H1 (cell line): ENCODE data around the gene KCP. TPM values are rescaled to one million over a fixed set of nuclear protein-coding genes. Genes with fewer than 3 reads are reported as not detected.
A peak's percentile ranks its signal among the peaks of the same experiment; 100 is the strongest.

ENCODE experiments used
- CTCF ChIA-PET: fragments of 300-600 bp; sonication (Branson Sonifier 250); formaldehyde crosslinking; loops from one replicate; lab custom pipeline; 2021; ENCODE audit not compliant: partially characterized antibody; lab: Charles Lee
- POLR2A ChIA-PET: fragments of 300-600 bp; sonication (Branson Sonifier 250); formaldehyde crosslinking; loops from one replicate; lab custom pipeline; 2021; ENCODE audit warnings: inconsistent platforms; ENCODE audit not compliant: partially characterized antibody; lab: Charles Lee
- DNase-seq, 2 experiments: peaks; one replicate each; pipeline versions ENCODE4 v3.0.0 to v3.0.0-alpha.2; 2010 to 2022; ENCODE audit warnings: low spot score in 2 of 2, low read depth in 1 of 2, mixed read lengths in 1 of 2
- FAIRE-seq: peaks from 2 replicates; lab custom pipeline; 2011; peaks lifted over from hg19 to GRCh38; lab: Jason Lieb, UNC
- H2AFZ ChIP-seq: 2 replicates; pipeline ENCODE4 v1.8.1; 2012; ENCODE audit warnings: low read length, inconsistent platforms
- H2AK5ac ChIP-seq: 2 replicates; pipeline ENCODE4 v1.6.1; 2013; ENCODE audit warnings: low read depth, low read length
- H2BK120ac ChIP-seq: replicated peaks from 2 replicates; pipeline ENCODE3; 2013; ENCODE audit warnings: low read depth, low read length, inconsistent platforms
- H2BK12ac ChIP-seq: 2 replicates; pipeline ENCODE4 v1.6.1; 2013; ENCODE audit warnings: low read depth, low read length
- H2BK15ac ChIP-seq: 2 replicates; pipeline ENCODE4 v1.6.1; 2013; ENCODE audit warnings: low read length
- H2BK20ac ChIP-seq: 2 replicates; pipeline ENCODE4 v1.6.1; 2013; ENCODE audit warnings: low read length
- H2BK5ac ChIP-seq: 2 replicates; pipeline ENCODE4 v1.6.1; 2013; ENCODE audit warnings: low read depth, low read length
- H3K14ac ChIP-seq: 2 replicates; pipeline ENCODE4 v1.6.1; 2013; ENCODE audit warnings: inconsistent platforms; ENCODE audit not compliant: insufficient read length
- H3K18ac ChIP-seq: 2 replicates; pipeline ENCODE4 v1.6.1; 2013; ENCODE audit warnings: low read length; ENCODE audit errors: extremely low read depth
- H3K23ac ChIP-seq: 2 replicates; pipeline ENCODE4 v1.6.1; 2013; ENCODE audit warnings: inconsistent platforms; ENCODE audit not compliant: insufficient read length
- H3K23me2 ChIP-seq: 2 replicates; pipeline ENCODE4 v1.6.1; 2013; ENCODE audit warnings: low read depth, low read length
- H3K27ac ChIP-seq: 2 replicates; pipeline ENCODE4 v1.6.1; 2011; ENCODE audit warnings: low read depth, low read length, inconsistent platforms
- H3K27me3 ChIP-seq, 4 experiments: replicated peaks in 1 of 4; 1 replicate in 1 of 4; 2 replicates in 3 of 4; pipeline versions ENCODE4 v1.6.1 to v1.8.1; 2011 to 2013; ENCODE audit warnings: low read length in 3 of 4, mild to moderate bottlenecking in 3 of 4, inconsistent platforms in 2 of 4, mixed read lengths in 2 of 4, moderate library complexity in 1 of 4; ENCODE audit not compliant: control insufficient read depth in 3 of 4, insufficient read depth in 3 of 4; ENCODE audit errors: extremely low read depth in 1 of 4
- H3K36me3 ChIP-seq, 4 experiments: 2 replicates each; pipeline versions ENCODE4 v1.6.1 to v1.8.1; 2011 to 2013; ENCODE audit warnings: mild to moderate bottlenecking in 4 of 4, low read length in 3 of 4, moderate library complexity in 2 of 4, control low read depth in 1 of 4, inconsistent platforms in 1 of 4; ENCODE audit not compliant: insufficient read depth in 4 of 4, control insufficient read depth in 2 of 4
- H3K4ac ChIP-seq: replicated peaks from 2 replicates; pipeline ENCODE3; 2013; ENCODE audit warnings: low read length, low read depth, mixed read lengths, inconsistent platforms; ENCODE audit not compliant: insufficient read length
- H3K4me1 ChIP-seq, 4 experiments: replicated peaks in 1 of 4; 1 replicate in 1 of 4; 2 replicates in 3 of 4; pipeline versions ENCODE4 v1.6.1 to v1.8.1; 2011 to 2013; ENCODE audit warnings: low read length in 3 of 4, inconsistent platforms in 2 of 4, mixed read lengths in 1 of 4; ENCODE audit not compliant: insufficient read depth in 4 of 4, control insufficient read depth in 3 of 4
- H3K4me2 ChIP-seq, 2 experiments: 2 replicates each; pipeline versions ENCODE4 v1.6.1 to v1.8.1; 2011 to 2013; ENCODE audit warnings: low read depth in 2 of 2, low read length in 2 of 2, control low read depth in 1 of 2, inconsistent platforms in 1 of 2, mild to moderate bottlenecking in 1 of 2; ENCODE audit not compliant: insufficient read depth in 1 of 2
- H3K4me3 ChIP-seq, 4 experiments: fragments of 200-600, 300-600 bp in 1 of 4; sonication (generic), shearing (Covaris generic), sonication (Bioruptor Twin) in 1 of 4; 2 replicates each; pipeline versions ENCODE4 v1.5.1 to v1.8.1; 2011 to 2016; ENCODE audit warnings: low read length in 4 of 4, low read depth in 3 of 4, control low read depth in 2 of 4, inconsistent platforms in 2 of 4, mild to moderate bottlenecking in 2 of 4, mixed read lengths in 1 of 4, moderate library complexity in 1 of 4; ENCODE audit not compliant: insufficient read depth in 2 of 4; ENCODE audit errors: extremely low read depth in 1 of 4
- H3K56ac ChIP-seq: replicated peaks from 2 replicates; pipeline ENCODE3; 2013; ENCODE audit warnings: low read depth, mild to moderate bottlenecking, mixed read lengths, low read length, inconsistent platforms; ENCODE audit not compliant: insufficient read length
- H3K79me1 ChIP-seq: 2 replicates; pipeline ENCODE4 v1.6.1; 2013; ENCODE audit warnings: low read depth, low read length, control low read depth
- H3K79me2 ChIP-seq, 2 experiments: 2 replicates each; pipeline versions ENCODE4 v1.6.1 to v1.8.1; 2012 to 2013; ENCODE audit warnings: low read length in 2 of 2, mild to moderate bottlenecking in 2 of 2, inconsistent platforms in 1 of 2; ENCODE audit not compliant: insufficient read depth in 2 of 2, control insufficient read depth in 1 of 2
- H3K9ac ChIP-seq, 4 experiments: replicated peaks in 1 of 4; 1 replicate in 1 of 4; 2 replicates in 3 of 4; pipeline versions ENCODE4 v1.6.1 to v1.8.1; 2011 to 2013; ENCODE audit warnings: low read depth in 3 of 4, low read length in 3 of 4, control low read depth in 2 of 4, mild to moderate bottlenecking in 2 of 4, moderate library complexity in 2 of 4, inconsistent platforms in 1 of 4; ENCODE audit errors: extremely low read depth in 1 of 4
- H3K9me3 ChIP-seq, 2 experiments: 2 replicates each; pipeline versions ENCODE4 v1.6.1 to v1.8.1; 2012 to 2013; ENCODE audit warnings: mild to moderate bottlenecking in 2 of 2, moderate library complexity in 2 of 2, control low read depth in 1 of 2, inconsistent platforms in 1 of 2, low read depth in 1 of 2, low read length in 1 of 2, mixed read lengths in 1 of 2; ENCODE audit not compliant: insufficient read depth in 2 of 2
- H4K20me1 ChIP-seq, 2 experiments: replicated peaks in 1 of 2; 2 replicates each; pipeline versions ENCODE3 to v1.8.1; 2011 to 2013; ENCODE audit warnings: inconsistent platforms in 2 of 2, low read length in 2 of 2, mild to moderate bottlenecking in 1 of 2; ENCODE audit not compliant: insufficient read depth in 2 of 2, control insufficient read depth in 1 of 2
- H4K5ac ChIP-seq: 2 replicates; pipeline ENCODE4 v1.6.1; 2013; ENCODE audit warnings: low read length, low read depth, mixed read lengths, inconsistent platforms; ENCODE audit not compliant: insufficient read length
- H4K8ac ChIP-seq: 2 replicates; pipeline ENCODE4 v1.8.0; 2013; ENCODE audit warnings: mild to moderate bottlenecking, moderate library complexity, low read length, inconsistent platforms; ENCODE audit not compliant: insufficient read depth; ENCODE audit errors: extremely low read depth
- H4K91ac ChIP-seq: replicated peaks from 2 replicates; pipeline ENCODE3; 2013; ENCODE audit warnings: low read length, mixed read lengths, inconsistent platforms; ENCODE audit not compliant: insufficient read length
- BRCA1 ChIP-seq: IDR thresholded peaks from 2 replicates; pipeline ENCODE4 v1.6.1; 2012; ENCODE audit warnings: low read depth, low read length, improper control_type of control experiment
- CBX5 ChIP-seq: fragments of 300-800, 300-1000 bp; sonication (generic); IDR thresholded peaks from 2 replicates; pipeline ENCODE4 v1.7.1; 2016; ENCODE audit warnings: antibody characterized with exemption, low read length, low read depth
- CREB1 ChIP-seq: IDR thresholded peaks from 2 replicates; pipeline ENCODE4 v1.6.1; 2012; ENCODE audit warnings: inconsistent platforms
- EZH2 ChIP-seq: fragments of 200-600 bp; sonication (generic); IDR thresholded peaks from 2 replicates; pipeline ENCODE4 v1.7.1; 2012; ENCODE audit warnings: low read depth, mild to moderate bottlenecking, moderate library complexity, low read length, inconsistent platforms; ENCODE audit not compliant: severe bottlenecking
- KDM5A ChIP-seq: fragments of 200-600 bp; IDR thresholded peaks from 2 replicates; pipeline ENCODE4 v1.7.1; 2012; ENCODE audit warnings: mild to moderate bottlenecking, low read length, inconsistent platforms, mixed read lengths
- MAFK ChIP-seq: IDR thresholded peaks from 2 replicates; pipeline ENCODE4 v1.6.1; 2012; ENCODE audit warnings: low read depth, mild to moderate bottlenecking, improper control_type of control experiment, low read length
- SP2 ChIP-seq: IDR thresholded peaks from 2 replicates; pipeline ENCODE4 v1.6.1; 2012; ENCODE audit warnings: mild to moderate bottlenecking, low read length, inconsistent platforms
- TBP ChIP-seq: IDR thresholded peaks from 2 replicates; pipeline ENCODE4 v1.6.1; 2011; ENCODE audit warnings: low read depth, low read length, improper control_type of control experiment
- WGBS, 2 experiments: shearing (Covaris generic) in 1 of 2; methylation state at CpG; one replicate each; pipeline versions ENCODE4 v1.1.6 to v1.1.7; 2013 to 2015; ENCODE audit warnings: low lambda C conversion rate in 2 of 2, mixed read lengths in 2 of 2, inconsistent platforms in 1 of 2, low coverage in 1 of 2, missing lambda C conversion rate in 1 of 2; ENCODE audit not compliant: insufficient replicate concordance in 2 of 2, insufficient coverage in 1 of 2, insufficient read length in 1 of 2; ENCODE audit errors: extremely low coverage in 1 of 2, missing lambda C conversion rate in 1 of 2; 5-methylcytosine and 5-hydroxymethylcytosine counted together
- polyA plus RNA-seq, 7 experiments: library from polyadenylated mRNA; depleted of rRNA in 3 of 7; stranded (reverse) in 5 of 7; unstranded in 2 of 7; fragments of >200 nt in 5 of 7; fragments of 200-250 nt in 2 of 7; gene quantifications; 1 replicate in 5 of 7; 2 replicates in 1 of 7; 4 replicates in 1 of 7; pipeline versions ENCODE4 v1.2.1 to v1.2.3, GENCODE V29; 2011 to 2013; ENCODE audit warnings: missing spikeins in 2 of 7, mixed read lengths in 2 of 7
- total RNA-seq: library from RNA; stranded (reverse); fragmentation: NEBNext Ultra II Directional; extraction: Animal tissue kit (Norgen Biotek cat#: 25700); gene quantifications from 2 replicates; pipeline ENCODE4 v1.2.1, GENCODE V29; 2021

Gene KCP
- total and polyA plus RNA-seq, 2 of the 8 experiments (the other 6 are each of a cell fraction or from before 2014, with no cell fraction given), result 1.3 to 2.0 TPM

DNA sequence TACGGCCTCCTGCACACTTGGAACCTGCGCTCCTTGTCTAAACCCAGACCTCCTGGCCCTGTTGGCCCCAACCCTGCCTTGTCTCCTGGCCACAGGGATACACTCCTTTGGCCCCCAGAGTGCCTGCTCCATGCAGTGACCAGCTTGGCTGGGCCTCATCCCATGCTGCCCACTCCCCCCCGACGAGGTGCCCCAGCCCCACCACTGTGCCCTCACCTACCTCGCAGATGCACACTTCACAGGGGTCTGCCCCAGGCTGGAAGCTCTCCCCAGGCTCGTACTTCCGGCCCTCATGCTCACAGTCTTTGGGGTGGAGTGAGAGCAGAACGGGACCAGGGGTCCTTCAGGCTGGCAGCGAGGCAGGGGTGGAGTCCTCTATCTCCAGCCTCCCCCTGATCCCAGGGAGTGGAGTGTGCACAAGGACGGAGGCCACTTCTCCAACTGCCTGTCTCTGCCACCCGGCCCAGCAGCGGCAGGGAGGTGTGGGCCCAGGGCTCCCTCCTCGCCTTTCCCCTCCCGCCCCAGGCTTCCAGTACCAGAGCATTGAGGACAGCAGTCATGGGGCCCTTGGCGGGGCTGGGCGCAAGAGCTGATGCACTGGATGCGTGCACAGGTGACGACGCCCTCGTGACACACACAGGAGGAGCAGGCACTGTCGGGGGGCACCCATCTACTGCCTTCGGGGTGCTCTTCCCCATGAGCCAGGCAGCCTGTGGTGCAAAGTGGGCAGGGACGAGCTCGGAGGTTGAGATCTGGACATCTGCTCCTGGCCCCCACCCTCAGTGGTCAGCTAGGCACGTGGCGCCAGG is 25.7 kb downstream of the KCP start:
- Histone ChIP-seq H3K4me3 (no peak overlapping the region), H3K56ac (no peak overlapping the region), H3K4ac (no peak overlapping the region), H3K4me2 (no peak overlapping the region), H3K23ac (no peak overlapping the region), H3K23me2 (peaks cover 15% of the 10 kb centered on the region; the same call in 1 of the 2 replicates), H3K14ac (no peak overlapping the region), H2BK15ac (no peak overlapping the region), H3K79me2 (no peaks in the 10 kb centered on the region), H4K20me1 (peaks cover 0 to 12% of the 10 kb centered on the region in 2 experiments), H3K36me3 (no peaks in the 10 kb centered on the region), H3K4me1 (peaks cover 0 to 12% (median 7%) of the 10 kb centered on the region in 4 experiments; a peak in 5 of 7 replicates), H4K91ac (no peak overlapping the region), H4K5ac (no peak overlapping the region), H3K18ac (no peak overlapping the region), H4K8ac (peak overlapping the region; percentile 51; the same call in 1 of the 2 replicates), H2BK12ac (no peak overlapping the region), H2BK20ac (no peak overlapping the region), H3K9ac (no peak overlapping the region), H2AFZ (no peak overlapping the region), H2AK5ac (no peak overlapping the region), H2BK5ac (no peak overlapping the region), H3K9me3 (no peaks in the 10 kb centered on the region), H3K79me1 (0 out of 2 replicates have a peak, but pooled peaks cover 7% of the 10 kb centered on the region), H2BK120ac (no peak overlapping the region), H3K27ac (no peak overlapping the region), H3K27me3 (no peaks in the 10 kb centered on the region)
- no peak for TF ChIP-seq BRCA1
- no peak for TF ChIP-seq CREB1
- no peak for TF ChIP-seq SP2
- no peak for TF ChIP-seq CBX5
- TF ChIP-seq MAFK, result no peak
- TF ChIP-seq TBP, result no peak
- TF ChIP-seq KDM5A, result no peak
- TF ChIP-seq EZH2, result no peak
- FAIRE-seq, result no peak
- DNase-seq, result no peak
- POLR2A ChIA-PET, result interaction anchor here (0.9 to 1.8 kb wide), 5 partner anchors 15 to 101 kb away, joined by 3 to 9 read pairs (median 4); partner anchors contain the start of gene ATP6V1F
- CTCF ChIA-PET, result interaction anchor here (0.5 to 10.3 kb wide), 29 partner anchors 10 to 774 kb away, joined by 3 to 189 read pairs (median 5); partner anchors contain the start of genes ATP6V1F and CCDC136
- WGBS, 2 experiments, result 87% methylated on average over 22 of the region's 26 CpGs; no CpG with 5 or more reads in 1 of the 2 experiments
